H1 (cell line): ENCODE data around the gene SPOPL. TPM values are rescaled to one million over a fixed set of nuclear protein-coding genes. Genes with fewer than 3 reads are reported as not detected.

ENCODE experiments used
- CBX5 ChIP-seq: fragments of 300-800, 300-1000 bp; sonication (generic); IDR thresholded peaks from 2 replicates; pipeline ENCODE4 v1.7.1; 2016; ENCODE audit warnings: antibody characterized with exemption, low read length, low read depth
- KDM1A ChIP-seq: fragments of 200-600, 300-600 bp; sonication (generic); IDR thresholded peaks from 2 replicates; pipeline ENCODE4 v1.7.1; 2016; ENCODE audit warnings: mild to moderate bottlenecking, low read length, borderline replicate concordance
- polyA plus RNA-seq, 7 experiments: library from polyadenylated mRNA; depleted of rRNA in 3 of 7; stranded (reverse) in 5 of 7; unstranded in 2 of 7; fragments of >200 nt in 5 of 7; fragments of 200-250 nt in 2 of 7; gene quantifications; 1 replicate in 5 of 7; 2 replicates in 1 of 7; 4 replicates in 1 of 7; pipeline versions ENCODE4 v1.2.1 to v1.2.3, GENCODE V29; 2011 to 2013; ENCODE audit warnings: missing spikeins in 2 of 7, mixed read lengths in 2 of 7
- total RNA-seq: library from RNA; stranded (reverse); fragmentation: NEBNext Ultra II Directional; extraction: Animal tissue kit (Norgen Biotek cat#: 25700); gene quantifications from 2 replicates; pipeline ENCODE4 v1.2.1, GENCODE V29; 2021

SPOPL gene
- total and polyA plus RNA-seq, 2 of the 8 experiments (the other 6 are each of a cell fraction or from before 2014, with no cell fraction given), result 1.9 to 14.5 TPM

DNA sequence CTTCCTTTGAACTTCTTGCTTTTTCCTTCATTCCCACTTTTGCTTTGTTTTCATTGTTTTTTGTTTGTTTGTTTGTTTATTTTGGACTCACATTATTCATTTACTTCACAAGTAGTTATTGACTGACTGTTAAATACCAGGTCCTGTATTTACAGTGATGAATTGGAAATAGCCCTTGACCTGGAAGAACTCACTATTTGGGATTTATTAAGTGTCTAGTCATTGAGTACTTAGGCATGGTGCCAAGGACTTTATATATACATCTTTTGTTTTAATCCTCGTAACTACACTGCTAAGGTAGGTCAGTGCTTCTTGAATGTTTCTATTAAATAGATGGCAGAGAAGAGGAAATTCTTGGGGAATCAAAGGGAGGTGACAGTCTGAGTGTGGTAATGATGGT lies 11.1 kb downstream of the SPOPL start (continued):
- no peak for TF ChIP-seq KDM1A
- no peak for TF ChIP-seq CBX5
